Measurements from ENCODE around the gene FTH1.

FTH1 gene

GRCh38 chr11:61914471-61915171 is 52.8 kb downstream of the FTH1 start:
- peak; percentile 13 for DNase-seq (ENCODE audit: low spot score)
